ENCODE measurements around the gene NCOA1.

The NCOA1 gene

DNA sequence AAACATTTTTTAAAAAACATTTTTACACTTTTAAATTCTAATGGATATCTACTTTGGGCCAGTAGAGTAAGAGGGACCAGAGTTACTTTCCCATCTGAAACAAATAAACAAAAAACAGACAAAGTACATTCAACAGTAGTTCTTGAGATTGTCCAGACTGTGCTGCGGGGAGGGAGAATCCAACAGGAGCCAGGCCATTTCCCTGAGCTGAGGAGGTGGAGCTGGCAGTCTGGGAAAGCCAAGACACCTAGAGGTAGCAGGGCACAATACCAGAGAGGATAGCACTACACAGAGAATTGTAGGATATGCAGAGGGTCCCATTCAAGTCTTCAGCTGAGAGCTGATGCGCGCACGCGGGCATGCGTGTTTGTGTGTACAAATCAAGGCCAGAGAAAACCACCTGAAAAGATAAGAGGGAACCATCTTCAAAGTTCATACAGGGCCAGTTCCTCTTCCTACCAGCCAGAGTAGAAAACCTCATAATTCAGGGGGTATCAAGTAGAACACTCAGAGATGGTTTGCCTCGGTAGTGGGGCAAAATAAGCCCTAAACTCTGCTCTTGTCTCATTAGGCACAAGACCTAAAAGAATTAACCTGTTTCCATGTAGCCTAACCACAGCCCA, 258.1 kb downstream of the NCOA1 start:
- no peak overlapping the region for H3K4me3 ChIP-seq (replicated peaks; ENCODE audit: low read depth, low read length)
- TF ChIP-seq, protein P1, sequence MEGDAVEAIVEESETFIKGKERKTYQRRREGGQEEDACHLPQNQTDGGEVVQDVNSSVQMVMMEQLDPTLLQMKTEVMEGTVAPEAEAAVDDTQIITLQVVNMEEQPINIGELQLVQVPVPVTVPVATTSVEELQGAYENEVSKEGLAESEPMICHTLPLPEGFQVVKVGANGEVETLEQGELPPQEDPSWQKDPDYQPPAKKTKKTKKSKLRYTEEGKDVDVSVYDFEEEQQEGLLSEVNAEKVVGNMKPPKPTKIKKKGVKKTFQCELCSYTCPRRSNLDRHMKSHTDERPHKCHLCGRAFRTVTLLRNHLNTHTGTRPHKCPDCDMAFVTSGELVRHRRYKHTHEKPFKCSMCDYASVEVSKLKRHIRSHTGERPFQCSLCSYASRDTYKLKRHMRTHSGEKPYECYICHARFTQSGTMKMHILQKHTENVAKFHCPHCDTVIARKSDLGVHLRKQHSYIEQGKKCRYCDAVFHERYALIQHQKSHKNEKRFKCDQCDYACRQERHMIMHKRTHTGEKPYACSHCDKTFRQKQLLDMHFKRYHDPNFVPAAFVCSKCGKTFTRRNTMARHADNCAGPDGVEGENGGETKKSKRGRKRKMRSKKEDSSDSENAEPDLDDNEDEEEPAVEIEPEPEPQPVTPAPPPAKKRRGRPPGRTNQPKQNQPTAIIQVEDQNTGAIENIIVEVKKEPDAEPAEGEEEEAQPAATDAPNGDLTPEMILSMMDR (IDR thresholded peaks at IDR 0.05; ENCODE audit: low read length, missing control alignments): no peak
- DNase-seq (ENCODE audit: low read depth): no peak

GRCh38 chr2:24754985-24755705, 264.1 kb downstream of the NCOA1 start:
- no peak for DNase-seq (ENCODE audit: low read depth)
- no peak overlapping the region for H3K4me3 ChIP-seq (replicated peaks; ENCODE audit: low read depth, low read length)
- TF ChIP-seq, protein P1 (IDR thresholded peaks at IDR 0.05; ENCODE audit: low read length, missing control alignments): no peak

DNA sequence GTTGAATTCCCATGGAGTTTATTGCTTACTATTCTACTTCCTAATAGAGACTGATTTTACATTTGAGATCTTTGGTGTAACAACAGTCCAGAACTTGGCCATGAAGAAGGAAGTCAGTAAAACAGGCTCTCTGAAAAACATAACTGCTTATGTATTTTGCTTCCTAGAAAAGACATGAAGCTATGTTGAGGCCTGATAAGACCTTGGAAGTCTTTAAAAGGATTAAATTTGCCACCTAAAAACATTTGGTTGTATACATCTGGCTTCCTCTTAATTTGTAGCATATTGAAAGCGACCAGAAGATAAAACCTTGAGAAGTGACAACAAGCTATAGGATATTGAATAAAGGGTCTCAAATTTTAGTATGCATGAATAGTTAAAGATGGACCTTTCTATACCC, 265.7 kb downstream of the NCOA1 start:
- DNase-seq (ENCODE audit: low read depth): no peak
- no peak overlapping the region for H3K4me3 ChIP-seq (replicated peaks; ENCODE audit: low read depth, low read length)
- TF ChIP-seq, protein P1 (IDR thresholded peaks at IDR 0.05; ENCODE audit: low read length, missing control alignments): no peak

DNA sequence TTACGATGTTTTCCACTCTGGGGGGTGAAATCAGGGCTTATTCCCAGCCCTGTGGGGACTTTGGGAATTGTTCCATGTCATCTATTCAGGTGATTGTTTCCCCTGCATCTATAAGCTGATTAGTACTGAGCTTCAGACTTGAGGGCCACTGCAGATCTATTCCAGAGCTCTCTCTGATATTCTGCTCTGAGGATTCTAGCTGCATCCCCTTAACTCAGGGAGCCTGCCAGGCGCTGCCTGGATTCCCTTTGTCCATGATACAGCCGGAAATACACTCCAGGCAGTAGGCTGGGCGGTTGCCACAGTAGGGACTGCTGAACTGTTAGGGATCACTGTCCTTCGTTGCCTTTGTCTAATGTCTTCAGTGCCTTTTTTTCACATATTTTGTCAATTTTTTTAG, 270.8 kb downstream of the NCOA1 start:
- no peak overlapping the region for H3K4me3 ChIP-seq (replicated peaks; ENCODE audit: low read depth, low read length)
- TF ChIP-seq, protein P1 (IDR thresholded peaks at IDR 0.05; ENCODE audit: low read length, missing control alignments): no peak
- DNase-seq (ENCODE audit: low read depth): no peak

- TF ChIP-seq, protein P1 (IDR thresholded peaks at IDR 0.05; ENCODE audit: low read length, missing control alignments): no peak
- H3K4me3 ChIP-seq (replicated peaks; ENCODE audit: low read depth, low read length): no peak overlapping the region
- DNase-seq (ENCODE audit: low read depth): no peak
Measured at GRCh38 chr2:24762518-24762917, 271.5 kb downstream of the NCOA1 start.

- DNase-seq (ENCODE audit: low read depth): no peak
- TF ChIP-seq, protein P1 (IDR thresholded peaks at IDR 0.05; ENCODE audit: low read length, missing control alignments): no peak
- no peak overlapping the region for H3K4me3 ChIP-seq (replicated peaks; ENCODE audit: low read depth, low read length)
Measured at GRCh38 chr2:24763843-24764242, 272.8 kb downstream of the NCOA1 start.

- H3K4me3 ChIP-seq (replicated peaks; ENCODE audit: low read depth, low read length): no peak overlapping the region
- no peak for DNase-seq (ENCODE audit: low read depth)
- TF ChIP-seq, protein P1 (IDR thresholded peaks at IDR 0.05; ENCODE audit: low read length, missing control alignments): no peak
Measured at GRCh38 chr2:24766609-24767008, 275.6 kb downstream of the NCOA1 start.
